GM18907 (cell line): ENCODE data around the gene CDC42EP5.
"Not testable (repeated sequence)": the region's sequence is repeated elsewhere in the genome, so short reads cannot be mapped to it uniquely, and the experiment has no call there.

ENCODE experiments used
- ATAC-seq: cut with Tn5 transposase; IDR thresholded peaks from one replicate; pipeline ENCODE4 v1.9.1; 2021; ENCODE audit warnings: mild to moderate bottlenecking, moderate library complexity; ENCODE audit not compliant: unreplicated experiment

Gene CDC42EP5

DNA sequence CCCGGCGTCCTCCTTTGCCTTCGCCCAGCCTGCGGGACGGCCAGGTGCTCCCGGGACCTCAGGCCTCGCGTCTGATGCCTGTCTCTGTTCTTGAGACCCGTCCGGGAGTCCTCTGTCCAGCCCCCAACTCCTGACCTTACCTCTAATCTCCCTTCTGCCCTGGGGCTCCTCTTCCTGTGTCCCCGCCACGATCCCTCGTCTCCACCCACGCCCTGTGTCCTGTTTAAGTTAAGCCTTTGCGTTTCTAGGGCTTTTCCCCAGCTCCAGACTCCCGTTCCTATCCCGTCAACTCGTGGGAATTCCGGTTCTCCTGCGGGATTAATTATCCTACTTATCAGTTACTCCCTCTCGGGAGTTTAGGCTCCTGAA, 23.4 kb downstream of the CDC42EP5 start:
- peak; percentile 3 for ATAC-seq

DNA sequence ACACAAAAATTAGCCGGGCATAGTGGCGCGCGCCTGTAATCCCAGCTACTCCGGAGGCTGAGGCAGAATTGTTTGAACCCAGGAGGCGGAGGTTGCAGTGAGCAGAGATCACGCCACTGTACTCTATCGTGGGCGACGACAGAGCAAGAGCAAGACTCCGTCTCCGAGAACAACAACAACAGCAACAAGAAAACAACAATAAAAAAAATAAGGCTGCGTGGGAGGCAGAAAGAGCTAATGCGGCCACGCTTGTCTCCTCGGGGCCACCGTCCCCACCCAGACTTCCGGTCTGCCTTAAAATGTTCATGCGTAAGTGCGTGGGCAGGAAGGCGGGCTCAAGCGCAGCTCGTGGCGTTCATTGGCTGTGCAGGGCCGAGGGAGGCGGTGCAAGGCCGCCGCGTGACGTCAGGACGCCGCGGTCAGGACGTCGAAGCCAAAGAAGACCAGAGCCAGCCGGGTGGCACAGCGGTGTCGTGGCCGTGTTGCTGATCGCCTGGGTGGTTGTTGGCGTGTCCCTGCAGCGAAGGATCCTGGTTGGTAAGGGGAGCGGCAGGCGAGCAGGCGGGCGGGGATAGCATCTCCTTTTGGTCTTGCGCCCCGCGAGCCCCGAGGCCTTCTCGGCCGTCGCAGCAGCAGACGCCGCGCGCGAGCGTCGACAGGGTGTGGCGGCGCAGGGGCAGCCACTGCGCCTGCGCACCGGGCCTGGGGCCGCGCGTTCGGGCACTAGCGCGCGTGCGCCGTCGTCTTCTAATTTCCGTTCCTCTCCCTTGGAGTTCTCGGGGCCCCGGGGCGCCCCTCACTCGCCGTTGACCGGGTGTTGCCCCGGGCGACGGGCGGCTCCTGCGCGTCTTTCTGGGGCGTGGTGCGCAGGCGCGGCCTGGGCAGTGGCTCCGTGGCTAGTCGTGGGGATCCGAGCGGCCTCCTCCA, 24.1 kb downstream of the CDC42EP5 start, which contains the start of gene LENG8:
TSS of gene LENG8 (plus strand) at position 426 of the 927 bp plus-strand sequence. CDS start 2,146 bp downstream, outside the sequence.
- peak; percentile 87 for ATAC-seq

DNA sequence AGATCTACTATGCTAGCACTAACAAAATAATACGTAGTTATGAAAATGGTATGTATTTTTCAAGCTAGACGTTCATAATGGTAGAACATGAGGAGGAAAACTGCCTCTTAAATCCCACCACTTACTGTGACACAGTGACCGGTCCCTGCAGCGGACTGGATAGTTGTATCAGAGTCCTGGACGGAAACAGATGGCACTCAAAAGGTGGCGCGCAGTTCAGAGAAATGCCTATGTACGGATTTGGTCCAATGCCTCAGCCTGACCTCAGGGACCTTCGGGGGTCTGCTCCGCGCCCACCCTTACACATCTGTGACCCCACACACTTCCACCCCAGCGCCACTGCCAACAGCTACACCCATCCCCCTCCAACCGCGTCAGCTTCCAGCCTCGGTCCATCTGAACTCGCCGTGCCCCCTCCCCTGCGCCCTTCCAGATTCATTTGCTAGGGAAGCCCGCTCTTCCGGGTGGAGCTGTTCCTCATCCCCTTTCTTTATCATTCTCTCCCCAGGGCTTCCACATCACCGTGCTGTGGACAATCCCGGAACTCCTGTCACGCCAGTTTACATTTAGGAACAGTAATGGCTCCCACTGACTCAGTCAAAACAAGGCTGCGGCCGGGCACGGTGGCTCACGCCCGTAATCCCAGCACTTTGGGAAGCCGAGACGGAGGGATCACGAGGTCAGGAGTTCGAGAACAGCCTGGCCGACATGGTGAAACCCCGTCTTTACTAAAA, 24.9 kb downstream of the CDC42EP5 start:
- peak; percentile 28 for ATAC-seq

DNA sequence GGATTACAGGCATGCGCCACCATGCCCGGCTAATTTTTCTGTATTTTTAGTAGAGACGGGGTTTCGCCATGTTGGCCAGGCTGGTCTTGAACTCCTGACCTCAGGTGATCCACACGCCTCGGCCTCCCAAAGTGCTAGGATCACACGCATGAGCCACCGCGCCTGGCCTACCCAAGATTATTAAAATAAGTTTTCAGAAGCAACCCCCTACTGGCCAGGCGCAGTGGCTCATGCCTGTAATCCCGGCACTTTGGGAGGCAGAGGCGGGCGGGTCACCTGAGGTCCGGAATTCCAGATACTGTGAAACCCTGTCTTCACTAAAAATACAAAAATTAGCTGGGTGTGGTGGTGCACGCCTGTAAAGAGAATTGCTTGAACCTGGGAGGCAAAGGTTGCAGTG, 26.7 kb downstream of the CDC42EP5 start:
- not testable (repeated sequence) for ATAC-seq

DNA sequence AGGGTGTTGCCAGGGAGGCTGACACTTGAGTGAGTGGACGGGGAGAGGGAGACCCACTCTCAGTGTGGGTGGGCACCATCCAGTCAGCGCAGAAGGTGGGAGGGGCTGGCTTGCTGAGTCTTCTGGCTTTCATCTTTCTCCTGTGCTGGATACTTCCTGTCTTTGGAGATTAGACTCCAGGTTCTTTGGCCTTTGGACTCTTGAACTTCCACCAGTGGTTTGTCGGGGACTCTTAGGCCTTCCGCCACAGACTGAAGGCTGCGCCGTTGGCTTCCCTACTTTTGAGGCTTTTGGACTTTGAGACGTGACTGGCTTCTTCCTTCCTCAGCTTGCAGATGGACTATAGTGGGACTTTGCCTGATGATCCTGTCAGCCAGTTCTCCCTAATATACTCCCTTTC, 28.4 kb downstream of the CDC42EP5 start:
- no peak for ATAC-seq

DNA sequence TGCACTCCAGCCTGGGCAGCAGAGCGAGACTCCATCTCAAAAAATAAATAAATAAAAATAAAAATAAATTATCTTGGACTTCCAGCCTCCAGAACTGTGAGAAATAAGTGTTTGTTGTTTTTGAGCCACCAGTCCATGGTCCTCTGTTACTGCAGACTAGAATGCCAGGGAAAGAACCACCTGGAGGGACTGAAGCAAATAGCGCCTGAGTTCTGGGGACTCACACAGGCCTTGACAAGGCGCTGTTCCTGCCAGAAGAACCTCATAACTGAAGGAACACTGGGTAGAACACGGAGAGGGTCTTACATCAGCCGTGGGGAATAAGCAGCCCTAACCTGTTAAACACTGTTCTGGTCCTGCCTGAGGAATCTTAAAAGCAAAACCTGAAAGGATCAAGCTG, 32.5 kb downstream of the CDC42EP5 start:
- ATAC-seq, result no peak

DNA sequence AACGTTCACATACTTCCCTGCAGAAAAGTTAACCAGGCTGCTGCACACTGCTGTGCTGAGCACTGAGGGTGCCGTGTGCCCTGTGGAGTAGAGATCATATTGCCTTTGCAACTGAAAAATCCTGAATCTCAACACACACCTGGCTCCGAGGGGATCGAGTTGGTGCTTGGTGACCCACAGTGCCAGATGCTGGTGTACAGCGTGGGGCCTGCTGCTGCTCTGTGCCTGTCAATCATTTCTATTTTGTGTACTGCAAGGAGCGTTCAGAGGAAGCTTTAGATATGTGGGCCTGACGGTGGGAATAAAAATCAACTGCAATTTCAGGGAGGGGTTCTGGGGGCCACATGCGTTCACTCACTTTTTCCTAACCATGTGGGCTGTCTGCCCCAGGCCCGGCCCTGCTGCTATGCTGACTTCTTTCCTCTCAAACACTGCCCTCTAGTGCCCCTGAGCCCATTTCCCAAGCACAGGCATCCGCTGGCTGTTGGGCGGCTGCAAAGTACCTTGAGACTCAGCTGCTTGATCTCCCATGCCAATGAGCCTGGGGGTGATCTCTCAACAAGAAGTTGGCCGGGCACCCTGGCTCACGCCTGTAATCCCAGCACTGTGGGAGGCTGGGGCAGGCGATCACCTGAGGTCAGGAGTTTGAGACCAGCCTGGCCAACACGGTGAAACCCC, 33.8 kb downstream of the CDC42EP5 start:
- no peak for ATAC-seq

DNA sequence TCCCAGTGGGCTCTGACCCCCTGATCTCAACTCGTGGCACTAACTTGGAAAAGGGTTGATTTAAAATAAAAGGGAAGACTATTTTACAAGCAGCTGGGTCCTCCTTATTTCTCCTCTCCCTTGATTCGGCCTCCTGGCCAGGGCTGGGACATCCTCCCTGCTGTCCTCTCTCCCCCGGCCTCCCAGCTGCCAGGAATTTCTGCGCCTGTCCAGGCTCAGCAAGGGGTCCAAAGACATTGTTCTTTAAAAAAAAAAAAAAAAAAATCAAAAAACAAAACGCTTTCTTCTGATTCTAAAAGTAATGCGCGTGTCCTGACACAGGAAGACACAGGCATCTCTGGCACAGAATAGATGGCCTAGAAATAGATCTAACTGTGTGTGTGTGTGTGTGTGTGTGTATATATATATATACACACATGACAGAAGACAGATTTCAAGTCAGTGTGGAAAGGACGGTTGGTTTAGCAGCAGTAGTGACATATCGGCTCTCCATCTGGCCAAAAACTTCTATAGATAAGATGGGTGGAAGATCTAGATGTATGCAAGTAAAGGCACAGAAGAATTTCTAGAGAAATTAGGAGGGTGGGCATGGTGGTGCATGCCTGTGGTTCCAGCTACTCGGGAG, 36.4 kb downstream of the CDC42EP5 start:
- no peak for ATAC-seq

DNA sequence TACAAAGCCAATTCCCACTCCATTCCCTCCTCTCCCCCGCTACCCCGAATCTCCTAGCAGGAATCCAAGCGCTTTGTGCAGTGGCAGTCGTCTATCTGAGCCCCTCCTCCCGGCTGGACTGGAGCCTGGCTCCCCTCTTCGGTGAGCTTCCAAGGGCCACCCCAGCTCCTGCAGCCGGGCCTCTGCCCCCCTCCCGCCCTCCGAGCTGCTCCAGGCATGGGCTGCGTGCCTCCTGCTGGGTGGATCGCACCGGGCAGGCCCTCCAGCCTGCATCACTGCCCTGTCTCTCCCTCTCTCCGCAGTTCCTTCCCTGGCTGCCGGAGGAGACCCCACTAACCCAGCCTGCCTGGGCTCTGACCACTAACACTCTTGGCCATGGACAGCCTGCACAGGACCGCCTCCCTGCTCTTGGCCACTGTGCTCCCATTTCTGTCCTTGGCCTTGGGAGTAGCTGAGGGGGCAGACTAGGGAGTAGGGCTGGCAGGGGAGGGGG, 37.0 kb downstream of the CDC42EP5 start:
- ATAC-seq, result no peak

DNA sequence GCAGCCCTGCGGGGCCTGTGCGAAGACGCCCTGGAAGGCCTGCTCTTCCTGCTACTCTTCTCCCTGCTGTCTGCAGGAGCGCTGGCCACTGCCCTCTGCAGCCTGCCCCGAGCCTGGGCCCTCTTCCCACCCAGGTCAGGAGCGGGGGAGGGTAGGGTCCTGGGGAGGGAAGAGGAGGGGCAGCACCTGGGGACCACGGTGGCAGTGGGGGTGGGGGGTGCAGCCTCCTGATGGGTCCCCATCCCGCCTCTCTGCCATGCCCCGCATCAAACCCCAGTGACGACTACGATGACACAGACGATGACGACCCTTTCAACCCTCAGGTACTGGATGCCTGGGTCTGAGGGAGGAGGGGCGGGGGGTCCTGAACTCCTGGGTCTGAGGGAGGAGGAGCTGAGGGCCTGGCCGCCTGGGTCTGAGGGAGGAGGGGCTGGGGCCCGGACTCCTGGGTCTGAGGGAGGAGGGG, 37.5 kb downstream of the CDC42EP5 start:
- ATAC-seq, result no peak

DNA sequence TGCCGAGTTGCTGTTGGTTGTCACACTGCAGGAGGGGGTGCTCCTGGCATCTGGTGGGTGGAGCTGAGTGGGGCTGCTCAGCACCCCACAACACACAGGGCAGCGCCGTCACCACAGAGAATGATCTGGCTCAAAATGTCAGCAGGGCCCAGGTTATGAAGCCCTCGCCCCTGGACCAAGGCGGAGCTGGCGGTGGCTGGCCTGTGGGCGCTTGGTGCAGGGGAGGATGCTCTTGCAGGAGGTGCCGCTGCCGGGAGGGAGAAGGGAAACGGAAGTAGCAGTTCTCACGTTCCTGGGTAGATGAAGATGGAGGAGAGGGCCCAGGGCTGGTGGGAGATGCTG, 38.3 kb downstream of the CDC42EP5 start:
- ATAC-seq, result no peak

DNA sequence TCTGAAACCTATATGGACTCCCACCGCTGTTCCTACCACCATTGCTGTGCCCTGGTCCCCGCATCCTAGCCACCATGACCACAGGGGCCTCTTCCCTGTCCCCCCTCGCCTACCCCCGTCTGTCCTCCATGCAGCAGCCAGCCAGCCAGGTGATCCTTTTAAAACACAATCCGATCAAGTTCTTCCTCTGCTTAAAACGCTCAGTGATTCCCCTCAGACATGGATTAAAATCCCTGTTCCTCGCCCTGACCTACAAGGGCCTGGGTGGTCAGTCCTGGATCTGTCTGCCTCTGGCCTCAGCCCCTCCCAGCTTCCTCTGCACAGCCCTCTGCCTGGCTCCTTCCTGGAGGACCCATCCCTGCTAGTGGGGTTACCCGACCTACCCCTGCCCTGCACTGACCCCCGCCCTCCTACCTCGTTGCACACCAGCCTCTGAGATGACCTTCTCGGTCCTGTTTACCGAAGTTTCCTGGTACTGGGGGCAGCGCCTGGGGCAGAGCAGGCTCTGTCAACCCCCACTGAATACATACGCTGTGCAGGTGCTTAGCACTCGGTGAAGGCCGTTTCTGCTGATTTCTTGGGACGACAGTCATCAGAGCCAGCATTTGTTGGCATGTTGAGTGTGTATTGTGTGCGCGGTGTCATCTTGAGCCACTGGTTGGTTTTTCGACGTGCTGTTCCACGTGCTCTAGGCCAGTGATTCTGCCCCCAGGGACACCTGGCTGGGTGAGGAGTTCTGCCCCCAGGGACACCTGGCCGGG, 38.8 kb downstream of the CDC42EP5 start:
- no peak for ATAC-seq

DNA sequence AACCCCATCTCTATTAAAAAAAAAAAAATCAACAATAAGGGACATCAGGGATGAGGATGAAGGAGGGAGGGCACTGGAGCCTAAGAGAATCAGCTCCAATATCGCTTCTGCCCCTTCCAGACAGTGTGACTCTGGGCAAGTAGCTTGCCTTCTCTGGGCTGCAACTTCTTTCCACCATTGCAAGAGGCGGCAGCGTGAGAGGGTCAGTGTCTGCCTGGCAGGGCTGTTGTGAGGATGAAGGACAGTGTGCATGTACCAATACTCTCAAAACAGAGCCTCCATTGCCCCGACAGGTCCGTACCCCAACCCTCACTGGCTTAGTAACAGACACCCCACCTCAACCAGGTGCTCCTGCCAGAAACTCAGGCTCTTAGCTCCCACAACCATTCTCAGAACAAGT, 39.4 kb downstream of the CDC42EP5 start:
- no peak for ATAC-seq

DNA sequence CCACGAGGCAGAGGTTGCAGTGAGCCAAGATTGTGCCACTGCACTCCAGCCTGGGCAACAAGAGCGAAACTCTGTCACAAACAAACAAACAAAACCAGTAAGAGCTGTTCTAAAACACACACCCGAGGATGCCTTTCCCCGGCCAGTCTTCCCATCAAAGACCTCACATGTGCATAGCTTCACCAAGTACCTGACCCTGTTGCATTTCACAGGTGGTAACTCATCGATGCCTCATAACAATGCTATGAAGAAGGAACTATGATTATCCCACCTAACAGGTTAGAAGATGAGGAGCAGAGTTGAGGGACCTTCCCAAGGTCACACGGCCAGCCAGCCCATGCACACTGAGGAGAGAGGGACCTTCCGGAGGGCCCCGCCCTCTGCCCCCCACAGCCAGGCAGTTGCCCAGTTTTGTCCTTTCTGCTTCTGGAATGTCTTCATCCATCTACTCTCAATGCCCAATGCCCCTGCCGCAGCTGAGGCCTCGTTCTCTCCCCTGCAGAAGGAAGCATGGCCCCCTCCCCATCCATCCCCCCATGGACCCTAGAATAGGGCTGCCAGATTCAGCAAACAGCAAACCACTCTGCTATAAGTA, 40.9 kb downstream of the CDC42EP5 start:
- ATAC-seq, result no peak

DNA sequence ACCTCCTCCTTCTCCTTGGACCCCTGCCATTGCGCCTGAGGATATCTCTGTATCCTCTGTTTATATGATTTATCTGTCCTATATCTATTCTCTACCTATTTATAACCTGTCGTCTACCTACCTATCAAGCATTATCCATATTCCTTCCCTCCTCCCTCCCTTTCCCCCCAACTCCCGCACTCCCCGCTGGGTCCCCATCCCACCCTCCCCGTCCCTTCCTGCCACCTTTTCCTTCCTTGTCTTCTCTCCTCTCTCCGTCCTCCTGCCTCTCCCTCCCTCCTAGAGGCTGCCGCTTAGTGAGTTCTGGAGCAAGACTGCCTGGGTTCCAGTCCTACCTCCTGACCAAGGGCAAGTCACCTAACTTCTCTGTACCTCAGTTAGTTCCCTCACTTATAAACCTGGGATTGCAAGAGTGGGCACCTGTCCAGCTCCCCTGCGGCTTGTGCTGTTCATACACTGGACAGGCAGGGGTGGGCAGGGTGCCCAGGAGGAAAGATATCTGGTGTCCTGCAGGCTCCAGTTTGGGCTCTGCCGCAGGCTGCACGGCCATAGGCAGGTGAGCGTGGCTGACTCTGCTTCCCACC, 41.7 kb downstream of the CDC42EP5 start:
- ATAC-seq, result no peak

DNA sequence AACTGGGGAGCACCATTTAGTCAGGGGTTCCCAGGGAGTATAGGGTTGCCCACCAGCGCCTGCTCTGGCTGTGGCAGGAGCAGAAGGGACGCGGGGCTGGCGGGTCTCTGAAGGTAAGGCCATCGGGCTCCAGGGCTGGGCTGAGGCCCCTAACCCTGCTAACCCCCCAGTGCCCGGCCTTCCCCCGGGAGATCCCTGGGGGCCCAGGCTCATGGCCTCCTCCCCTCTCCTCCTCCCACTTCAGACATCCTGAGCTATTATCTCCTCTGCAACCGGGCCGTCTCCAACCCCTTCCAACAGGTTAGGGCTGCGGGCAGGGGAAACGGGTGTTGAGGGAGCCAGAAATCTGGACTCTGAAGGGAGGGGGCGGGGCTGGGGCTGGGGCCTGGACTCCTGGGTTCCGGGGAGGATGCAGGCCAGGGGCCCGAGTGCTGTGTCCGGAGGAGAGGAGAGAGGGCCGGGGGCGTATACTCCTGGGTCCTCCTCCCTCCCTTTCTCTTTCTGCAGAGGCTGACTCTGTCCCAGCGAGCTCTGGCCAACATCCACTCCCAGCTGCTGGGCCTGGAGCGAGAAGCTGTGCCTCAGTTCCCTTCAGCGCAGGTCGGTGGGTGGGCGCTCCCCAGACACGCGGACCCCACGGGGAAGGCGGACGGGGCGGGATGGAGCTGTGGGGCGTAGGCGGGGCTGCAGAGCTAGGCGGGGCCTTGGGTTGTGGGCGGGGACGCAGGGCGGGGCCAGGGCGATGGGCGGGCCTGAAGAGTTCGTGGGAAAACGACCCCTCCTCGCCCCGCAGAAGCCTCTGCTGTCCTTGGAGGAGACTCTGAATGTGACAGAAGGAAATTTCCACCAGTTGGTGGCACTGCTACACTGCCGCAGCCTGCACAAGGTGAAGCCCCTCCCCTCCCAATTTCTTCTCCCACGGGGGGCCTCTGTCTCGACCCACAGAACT, 42.5 kb downstream of the CDC42EP5 start:
- no peak for ATAC-seq

DNA sequence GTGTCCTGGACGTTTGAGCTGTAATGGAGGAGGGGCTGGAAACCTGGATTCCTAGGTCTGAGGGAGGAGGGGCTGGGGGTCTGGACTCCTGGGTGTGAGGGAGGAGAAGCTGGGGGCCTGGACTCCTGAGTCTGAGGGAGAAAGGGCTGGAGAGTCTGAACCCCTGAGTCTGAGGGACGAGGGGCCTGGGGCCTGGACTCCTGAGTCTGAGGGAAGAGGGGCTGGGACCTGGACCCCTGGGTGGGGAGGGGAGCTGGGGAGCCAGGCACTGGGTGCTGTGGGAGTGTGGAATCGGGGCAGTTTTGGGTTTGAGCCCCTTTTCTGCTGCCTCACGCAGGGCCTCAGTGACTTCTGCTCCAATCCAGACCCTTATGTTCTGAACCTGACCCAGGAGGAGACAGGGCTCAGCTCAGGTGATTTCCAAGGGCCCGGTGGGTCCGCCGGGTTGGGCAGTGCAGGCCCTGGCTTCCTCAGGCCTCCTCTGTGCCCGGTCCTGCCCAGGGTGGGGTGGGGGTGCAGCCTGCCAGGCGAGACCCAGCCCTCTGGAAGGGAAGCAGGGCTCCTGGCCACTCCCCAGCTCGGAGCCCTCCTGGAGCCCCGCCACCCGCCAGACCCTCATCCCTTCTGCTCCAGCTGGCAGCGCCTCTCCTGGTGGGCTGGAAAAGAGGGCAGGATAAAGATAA, 43.4 kb downstream of the CDC42EP5 start:
- no peak for ATAC-seq

DNA sequence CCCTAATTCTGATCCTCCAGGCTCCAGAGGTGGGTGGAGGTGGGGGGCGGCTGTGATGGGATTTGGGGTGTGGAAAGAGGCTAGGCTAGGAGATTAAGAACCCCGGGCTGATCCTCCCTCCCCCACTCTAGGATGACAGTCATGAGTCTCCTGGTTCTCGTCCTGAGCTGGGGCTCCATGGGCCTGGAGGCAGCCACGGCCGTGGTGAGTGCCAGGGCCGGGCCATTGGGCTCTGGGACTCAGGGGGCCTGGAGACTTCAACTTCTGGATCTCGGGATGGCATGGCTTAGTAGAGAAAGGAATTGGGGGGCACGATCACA, 44.0 kb downstream of the CDC42EP5 start:
- ATAC-seq, result no peak
